Gastroesophageal sphincter (tissue), 3 donors: ENCODE results near the gene KLHL11.

ENCODE experiments used
- CTCF ChIP-seq, 4 experiments: fragments of 200-600 bp in 2 of 4; fragments of 450-650 bp in 2 of 4; sonication (generic) in 1 of 4; IDR thresholded peaks; one replicate each; pipeline ENCODE4 v1.5.1; 2017 to 2019; ENCODE audit warnings: antibody characterized with exemption in 4 of 4, mild to moderate bottlenecking in 2 of 4, moderate library complexity in 2 of 4
- POLR2A ChIP-seq, 2 donors: fragments of 450-650 bp; IDR thresholded peaks; one replicate each; pipeline ENCODE4 v1.6.1; 2017; ENCODE audit warnings: antibody characterized with exemption in 2 of 2, mild to moderate bottlenecking in 2 of 2, moderate library complexity in 1 of 2
- POLR2AphosphoS5 ChIP-seq: sonication (generic); formaldehyde crosslinking; IDR thresholded peaks from one replicate; pipeline ENCODE4 v1.6.1; 2017; ENCODE audit warnings: antibody characterized with exemption

GRCh38 chr17:41882756-41883155 is 17.5 kb upstream of the KLHL11 start:
- no peak for TF ChIP-seq POLR2A (IDR thresholded peaks at IDR 0.05)
- no peak for TF ChIP-seq POLR2AphosphoS5
- TF ChIP-seq CTCF (IDR thresholded peaks at IDR 0.05): no peak
